Central memory CD8-positive, alpha-beta T cell (primary cell): Measurements from ENCODE around the gene SMARCD3.
A peak's percentile ranks its signal among the peaks of the same experiment; 100 is the strongest.

Experiments used
- ATAC-seq: fragments of 150-1000 bp; cut with Tn5 transposase; replicated peaks from 2 replicates; pipeline ENCODE4 v1.10.0; 2022; ENCODE audit warnings: mild to moderate bottlenecking, moderate FRiP score, moderate number of reproducible peaks; ENCODE audit not compliant: poor library complexity, severe bottlenecking; ENCODE audit errors: extremely low read depth
- DNase-seq, 2 donors: peaks; one replicate each; pipeline ENCODE4 v3.0.0; 2021; ENCODE audit warnings: low spot score in 2 of 2
- H3K27ac Mint-ChIP-seq: one replicate; pipeline ENCODE4 v1.8.0; 2022; ENCODE audit warnings: low read depth, mild to moderate bottlenecking, moderate library complexity, mixed read lengths
- H3K27me3 Mint-ChIP-seq: one replicate; pipeline ENCODE4 v1.8.0; 2022; ENCODE audit warnings: mixed read lengths
- H3K36me3 Mint-ChIP-seq: one replicate; pipeline ENCODE4 v1.8.0; 2022; ENCODE audit warnings: mild to moderate bottlenecking, moderate library complexity, mixed read lengths; ENCODE audit not compliant: insufficient read depth
- H3K4me1 Mint-ChIP-seq: one replicate; pipeline ENCODE4 v1.8.0; 2022; ENCODE audit warnings: mixed read lengths
- H3K4me3 Mint-ChIP-seq: one replicate; pipeline ENCODE4 v1.8.0; 2022; ENCODE audit warnings: mild to moderate bottlenecking, moderate library complexity, mixed read lengths
- H3K9me3 Mint-ChIP-seq: one replicate; pipeline ENCODE4 v1.8.0; 2022; ENCODE audit warnings: mixed read lengths

Gene SMARCD3

DNA sequence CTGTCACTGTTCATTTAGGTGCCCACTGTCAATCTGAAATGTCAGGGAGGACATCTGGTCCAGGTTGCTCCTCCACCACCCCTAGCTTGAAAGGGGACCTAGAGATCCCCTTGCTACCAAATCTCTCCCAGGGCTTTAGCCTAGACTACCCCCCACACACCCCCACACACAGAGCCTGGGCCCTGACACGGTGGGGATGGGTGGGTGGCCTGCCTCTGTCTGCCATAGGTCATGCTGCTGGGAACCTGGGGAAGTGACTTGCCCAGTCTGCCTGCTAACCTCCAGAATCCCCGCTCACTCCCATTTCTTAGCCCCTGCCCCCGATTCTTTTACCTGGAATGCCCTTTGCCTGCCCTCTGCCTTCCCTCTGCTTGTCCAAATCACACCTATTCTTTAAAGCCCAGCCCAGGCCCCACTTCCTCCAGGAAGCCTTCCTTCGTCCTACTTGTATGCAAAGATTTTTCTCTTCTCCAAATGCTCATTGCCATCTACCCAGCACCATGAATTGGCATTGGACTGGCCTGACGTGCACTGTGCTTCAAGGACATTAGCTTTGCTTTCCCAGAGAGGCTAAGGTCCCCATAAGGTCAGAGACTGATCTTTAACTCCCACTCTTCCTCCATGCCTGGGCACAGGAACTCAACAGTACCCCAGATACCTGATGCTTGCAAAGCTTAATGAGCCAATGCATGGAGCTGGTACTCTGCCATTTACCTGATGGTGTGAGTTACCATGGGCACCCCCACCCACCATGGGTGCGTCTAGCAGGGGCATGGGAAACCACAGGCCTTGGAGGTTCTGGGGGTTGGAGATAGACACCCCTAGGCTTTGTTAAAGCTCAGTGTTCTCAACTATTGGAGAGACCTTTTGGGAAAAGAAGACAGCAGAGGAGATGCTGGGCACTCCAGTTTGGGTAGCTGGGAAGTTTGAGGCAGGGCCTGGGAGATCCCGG is 2.0 kb upstream of the SMARCD3 start:
- Mint-ChIP-seq H3K36me3 (peaks cover 7% of the 10 kb centered on the region), H3K4me3 (peak overlapping the region; percentile 56), H3K9me3 (no peaks in the 10 kb centered on the region), H3K27ac (no peak overlapping the region), H3K27me3 (peaks cover 91% of the 10 kb centered on the region), H3K4me1 (peaks cover 41% of the 10 kb centered on the region)
- ATAC-seq (no peak), DNase-seq (no peak)

DNA sequence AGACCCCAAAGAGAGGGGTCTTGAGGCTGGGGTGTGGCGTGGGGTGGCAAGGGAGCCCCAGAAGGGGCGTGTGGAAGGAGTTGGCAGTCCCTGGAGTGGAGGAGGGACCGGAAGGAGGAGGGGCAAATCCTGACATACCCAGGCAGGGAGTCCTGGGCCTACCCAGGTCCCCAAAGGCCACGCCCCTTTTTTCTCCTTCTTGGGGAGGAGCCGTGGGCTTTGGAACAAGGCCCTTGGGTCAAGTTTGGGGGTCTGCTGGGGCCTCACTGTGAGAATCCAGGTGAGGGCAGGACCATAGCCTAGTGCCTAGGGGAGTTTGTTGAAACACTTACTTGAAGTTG is 1.2 kb upstream of the SMARCD3 start:
- peaks cover 43% of the 10 kb centered on the region for H3K4me1 Mint-ChIP-seq

DNA sequence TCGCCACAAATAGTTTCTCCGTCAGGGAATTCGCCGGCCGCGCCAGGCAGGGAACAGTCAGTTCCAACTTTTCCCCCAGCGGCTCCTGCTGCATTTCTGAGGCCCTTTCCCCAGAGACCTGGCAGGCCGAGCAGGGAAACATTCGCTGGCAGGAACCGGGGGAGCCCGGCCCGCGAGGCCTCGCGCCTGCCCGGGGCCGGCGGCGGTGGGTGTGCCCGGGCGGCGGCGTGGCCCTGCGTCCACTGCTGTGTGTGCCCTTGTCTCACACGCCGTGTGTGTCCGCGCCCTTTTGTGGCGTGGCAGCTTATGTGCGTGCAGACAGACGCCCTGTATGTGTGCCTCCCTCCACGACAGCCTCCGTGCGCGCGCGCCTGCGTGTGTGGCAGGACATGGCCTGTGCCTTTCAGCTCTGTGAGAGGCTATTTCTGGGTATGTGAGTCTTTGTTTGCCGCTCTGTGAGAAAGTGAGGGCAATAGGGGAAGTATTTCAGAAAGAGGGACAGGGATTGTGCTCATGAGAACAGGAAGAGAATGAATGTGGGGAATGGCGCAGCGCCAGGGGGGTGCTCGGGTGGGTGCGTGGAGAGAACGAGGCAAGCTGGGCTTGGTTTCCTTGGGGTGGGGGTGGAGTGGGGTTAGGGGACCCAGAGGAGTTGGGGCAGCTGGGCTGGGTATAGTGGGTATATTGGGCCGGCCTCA is 689 bp upstream of the SMARCD3 start:
- peaks cover 78% of the 10 kb centered on the region for H3K27me3 Mint-ChIP-seq
- no peak overlapping the region for H3K27ac Mint-ChIP-seq
- ATAC-seq: no peak

More for the DNA sequence above, 1.2 kb upstream of the SMARCD3 start:
- Mint-ChIP-seq H3K9me3 (no peaks in the 10 kb centered on the region), H3K36me3 (peaks cover 8% of the 10 kb centered on the region), H3K27ac (no peak overlapping the region), H3K4me3 (peak overlapping the region; percentile 56), H3K27me3 (peaks cover 83% of the 10 kb centered on the region)
- ATAC-seq: no peak
- DNase-seq: no peak

DNA sequence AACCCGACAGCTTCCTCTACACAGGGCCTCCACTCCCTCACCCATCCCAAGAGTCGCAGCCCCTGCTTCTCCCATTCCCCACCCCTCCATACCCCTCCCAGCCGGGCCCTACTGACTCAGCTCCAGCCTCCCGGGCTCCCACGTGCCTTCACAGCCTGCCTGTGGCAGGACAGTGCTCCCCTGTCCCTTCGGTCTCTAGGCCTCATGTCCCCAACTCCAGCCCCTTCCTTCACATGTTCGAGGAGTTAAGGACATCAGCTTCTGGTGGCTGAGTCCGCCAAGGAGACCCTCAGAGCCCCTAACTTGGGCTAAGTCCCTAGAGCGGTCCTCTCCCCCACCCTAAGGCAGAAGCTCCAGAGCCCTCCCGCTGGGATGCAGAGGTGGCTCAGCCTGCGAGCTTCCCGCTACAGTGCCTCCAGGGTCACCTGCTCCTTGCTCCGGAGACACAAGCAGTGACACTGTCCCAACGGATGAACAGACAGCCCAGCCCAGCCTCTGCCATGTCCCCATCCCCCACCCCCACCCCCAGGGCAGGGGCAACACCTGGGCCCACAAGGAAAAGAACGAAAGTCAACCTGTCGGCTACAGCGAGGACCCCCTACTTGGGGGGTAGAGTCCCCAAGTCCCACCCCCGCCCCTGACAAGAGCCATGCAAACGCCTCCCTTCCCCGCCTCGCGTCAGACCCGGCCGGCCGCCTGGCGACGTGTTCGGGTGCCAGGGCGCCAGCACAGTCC is 716 bp downstream of the SMARCD3 start:
- peaks cover 13% of the 10 kb centered on the region for H3K36me3 Mint-ChIP-seq
- H3K27ac Mint-ChIP-seq: no peak overlapping the region
- H3K27me3 Mint-ChIP-seq: peaks cover 67% of the 10 kb centered on the region
- ATAC-seq (no peak), DNase-seq (no peak)
- H3K4me3 Mint-ChIP-seq: peak overlapping the region; percentile 82
- no peaks in the 10 kb centered on the region for H3K9me3 Mint-ChIP-seq
- H3K4me1 Mint-ChIP-seq: peaks cover 61% of the 10 kb centered on the region

More for the DNA sequence above, 689 bp upstream of the SMARCD3 start:
- no peak for DNase-seq
- H3K9me3 Mint-ChIP-seq: no peaks in the 10 kb centered on the region
- H3K4me3 Mint-ChIP-seq: peak overlapping the region; percentile 82
- H3K4me1 Mint-ChIP-seq: peaks cover 48% of the 10 kb centered on the region
- H3K36me3 Mint-ChIP-seq: peaks cover 9% of the 10 kb centered on the region

DNA sequence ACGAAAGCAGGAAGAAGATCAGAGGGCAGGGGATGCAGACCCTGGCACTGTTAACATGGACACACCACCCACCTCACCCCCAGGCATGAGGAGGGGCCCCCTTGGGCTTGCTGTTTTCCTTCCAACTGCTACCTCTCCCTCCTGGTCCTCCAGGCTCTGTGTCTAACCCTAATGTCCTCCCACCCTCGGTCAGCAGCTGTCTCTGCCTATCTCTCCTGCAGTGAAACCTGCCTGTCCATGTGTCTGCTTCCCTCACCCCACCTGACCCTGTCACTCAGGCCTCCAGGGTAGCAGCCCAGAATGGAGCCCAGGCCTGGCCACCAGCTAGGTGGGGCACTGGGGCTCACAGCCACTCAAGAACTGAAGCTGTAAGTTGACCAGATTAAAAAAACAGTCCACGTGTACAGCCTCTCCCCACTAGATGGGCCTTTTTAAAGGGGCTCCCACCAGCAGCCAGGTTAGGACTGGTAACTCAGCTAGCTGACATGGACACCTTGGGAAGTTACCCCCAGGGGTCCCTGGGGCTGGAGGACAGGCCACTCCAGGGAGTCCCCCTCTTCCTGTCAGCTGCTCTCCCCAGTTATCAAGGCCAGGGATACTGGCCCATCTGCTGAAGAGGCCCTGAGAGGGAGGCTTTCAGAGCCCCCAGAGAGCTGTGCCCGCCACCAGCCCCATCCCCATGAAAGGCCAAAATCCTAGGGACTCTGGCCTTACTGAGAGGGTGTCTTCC is 1.5 kb downstream of the SMARCD3 start:
- Mint-ChIP-seq H3K27me3 (peaks cover 59% of the 10 kb centered on the region), H3K9me3 (no peaks in the 10 kb centered on the region), H3K27ac (no peak overlapping the region), H3K36me3 (peaks cover 11% of the 10 kb centered on the region), H3K4me3 (peak overlapping the region; percentile 82), H3K4me1 (peaks cover 53% of the 10 kb centered on the region)
- no peak for DNase-seq
- no peak for ATAC-seq

DNA sequence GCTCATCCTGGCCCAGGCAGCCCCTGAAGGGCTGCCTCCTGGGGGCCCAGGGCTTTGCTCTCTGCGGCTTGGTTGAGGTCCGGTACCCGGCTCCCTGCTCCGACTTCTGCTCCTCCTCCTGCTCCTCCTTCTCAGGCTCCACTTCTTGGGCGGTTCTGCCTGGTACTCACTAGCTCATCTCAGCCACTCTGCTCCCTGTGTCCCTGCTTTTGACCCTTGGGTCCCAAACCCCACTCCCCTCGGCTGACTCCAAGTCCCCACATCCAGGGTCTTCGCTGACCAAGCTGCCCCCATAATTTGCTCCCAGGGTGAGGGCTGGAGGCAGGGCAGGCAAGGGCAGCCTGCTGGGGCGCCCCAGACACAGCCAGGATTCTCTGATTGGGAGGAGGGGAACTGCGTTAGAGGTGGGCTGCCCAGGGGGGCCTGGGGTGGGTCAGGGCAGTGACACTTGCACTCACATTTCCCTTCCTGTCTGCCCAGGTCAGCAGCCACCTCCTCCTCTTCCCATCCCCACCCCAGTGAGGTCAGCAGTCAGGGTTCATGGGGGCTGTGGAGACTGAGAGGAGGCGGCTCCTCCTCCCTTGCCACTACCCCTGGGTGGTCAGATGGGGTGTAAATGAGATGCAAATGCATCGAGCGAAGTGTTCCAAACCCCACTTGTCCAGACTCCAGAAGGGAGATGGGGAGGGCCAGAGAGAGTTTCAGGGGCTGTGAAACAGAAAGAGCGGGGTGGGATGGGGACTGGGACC is 2.2 kb downstream of the SMARCD3 start:
- peaks cover 51% of the 10 kb centered on the region for H3K4me1 Mint-ChIP-seq

DNA sequence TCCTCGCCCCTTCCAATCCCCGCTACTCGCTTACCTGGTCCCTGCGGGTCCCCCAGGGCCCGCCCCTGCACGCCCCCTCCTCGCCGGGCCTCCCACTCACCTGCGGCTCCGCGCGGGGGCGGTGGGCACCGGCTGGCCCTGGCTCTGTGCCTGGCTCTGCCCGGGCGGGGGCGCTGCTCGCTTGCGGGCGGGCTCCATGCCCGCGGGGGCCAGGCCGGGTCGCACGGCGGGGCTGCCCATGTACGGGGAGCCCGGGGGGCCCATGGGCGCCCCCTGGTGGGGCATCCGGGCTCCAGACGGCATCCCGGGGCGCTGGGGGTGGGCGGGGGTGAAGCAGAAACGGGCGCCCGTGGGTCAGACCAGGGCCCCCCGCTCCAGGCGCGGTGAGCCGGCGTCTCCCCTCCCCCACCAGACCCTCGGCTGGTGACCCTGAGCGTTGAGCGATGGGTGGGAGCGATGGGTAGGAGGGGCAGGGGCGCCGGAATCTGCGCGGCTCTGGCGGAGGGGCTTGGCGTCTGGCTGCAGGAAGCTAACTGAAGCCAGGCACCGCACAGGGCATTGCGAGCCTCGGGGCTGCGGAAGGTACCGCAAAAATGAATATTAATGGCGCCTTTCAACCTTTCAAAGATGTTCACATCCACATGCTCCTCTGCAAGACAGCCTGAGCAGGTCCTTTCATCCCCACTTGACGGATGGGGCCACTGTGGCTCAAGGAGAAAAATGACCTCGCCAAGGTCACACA is 3.0 kb downstream of the SMARCD3 start:
- Mint-ChIP-seq H3K27ac (no peak overlapping the region), H3K9me3 (no peaks in the 10 kb centered on the region), H3K4me1 (peaks cover 46% of the 10 kb centered on the region), H3K36me3 (peaks cover 11% of the 10 kb centered on the region), H3K4me3 (peak overlapping the region; percentile 82), H3K27me3 (peaks cover 48% of the 10 kb centered on the region)
- DNase-seq (peak; percentile 40 to 54), ATAC-seq (peak; percentile 64)

More for the DNA sequence above, 2.2 kb downstream of the SMARCD3 start:
- Mint-ChIP-seq H3K9me3 (no peaks in the 10 kb centered on the region), H3K36me3 (peaks cover 12% of the 10 kb centered on the region), H3K27me3 (peaks cover 56% of the 10 kb centered on the region), H3K4me3 (peak overlapping the region; percentile 82), H3K27ac (no peak overlapping the region)
- ATAC-seq: no peak
- no peak for DNase-seq

DNA sequence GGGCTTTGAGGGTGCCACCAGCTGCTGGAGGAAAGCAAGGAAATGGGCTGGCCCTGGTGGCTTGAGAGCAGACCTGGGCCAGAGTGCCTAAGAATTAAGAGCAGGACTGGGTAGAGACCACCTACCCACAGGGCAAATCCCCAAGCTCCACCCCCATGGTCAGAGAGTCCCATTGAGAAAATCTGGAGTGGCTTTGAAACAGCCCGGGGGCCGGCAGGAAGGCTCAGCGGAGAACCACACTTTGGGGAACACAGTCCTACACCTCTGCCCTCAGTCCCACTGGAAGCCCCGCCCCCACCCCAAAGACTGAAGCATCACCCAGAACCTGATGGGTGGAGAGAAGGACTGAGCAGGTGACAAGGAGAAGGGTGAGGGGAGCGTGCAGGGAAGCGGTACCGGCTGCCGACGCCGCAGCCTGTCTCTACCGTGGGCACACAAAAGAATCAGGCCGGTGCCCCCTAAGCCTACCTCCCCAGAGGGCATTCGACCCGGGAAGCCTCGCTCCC is 3.6 kb downstream of the SMARCD3 start:
- DNase-seq (no peak), ATAC-seq (no peak)
- H3K27ac Mint-ChIP-seq: no peak overlapping the region
- H3K4me3 Mint-ChIP-seq: peak overlapping the region; percentile 70
- peaks cover 46% of the 10 kb centered on the region for H3K4me1 Mint-ChIP-seq
- H3K36me3 Mint-ChIP-seq: peaks cover 10% of the 10 kb centered on the region
- peaks cover 42% of the 10 kb centered on the region for H3K27me3 Mint-ChIP-seq
- H3K9me3 Mint-ChIP-seq: no peaks in the 10 kb centered on the region

DNA sequence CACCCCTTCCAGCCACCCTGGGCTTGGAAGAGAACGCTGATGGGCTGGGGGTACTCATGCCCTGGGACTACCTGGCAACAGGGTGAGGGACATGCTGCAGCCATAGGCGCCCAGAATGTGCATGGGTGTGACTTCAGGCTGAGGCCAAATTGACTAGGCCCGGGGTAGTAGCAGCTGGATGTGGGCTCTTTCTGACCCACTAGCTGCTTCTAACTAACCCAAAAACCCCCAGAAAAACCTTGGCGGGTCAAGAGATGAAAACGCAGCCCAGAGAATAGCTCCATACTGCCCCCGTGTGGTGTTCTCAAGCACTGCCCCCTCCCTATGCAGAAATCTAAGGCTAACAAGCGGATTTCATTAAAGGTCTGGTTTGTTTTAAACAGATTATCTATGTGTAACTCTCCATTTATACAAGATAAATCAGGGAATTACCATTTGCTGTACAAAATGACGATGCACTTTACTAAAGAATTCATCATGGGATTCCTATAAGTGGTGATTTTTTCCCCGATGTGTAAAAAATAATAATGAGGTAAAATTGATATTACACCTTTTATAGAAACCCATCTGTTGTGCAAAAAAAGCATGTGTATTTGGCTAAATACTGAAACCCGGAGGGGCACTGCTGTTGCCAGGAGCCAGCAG is 4.2 kb downstream of the SMARCD3 start:
- DNase-seq (no peak), ATAC-seq (no peak)
- Mint-ChIP-seq H3K27me3 (peaks cover 36% of the 10 kb centered on the region), H3K4me1 (peaks cover 44% of the 10 kb centered on the region), H3K27ac (no peak overlapping the region), H3K4me3 (peak overlapping the region; percentile 70), H3K9me3 (no peaks in the 10 kb centered on the region), H3K36me3 (peaks cover 15% of the 10 kb centered on the region)

DNA sequence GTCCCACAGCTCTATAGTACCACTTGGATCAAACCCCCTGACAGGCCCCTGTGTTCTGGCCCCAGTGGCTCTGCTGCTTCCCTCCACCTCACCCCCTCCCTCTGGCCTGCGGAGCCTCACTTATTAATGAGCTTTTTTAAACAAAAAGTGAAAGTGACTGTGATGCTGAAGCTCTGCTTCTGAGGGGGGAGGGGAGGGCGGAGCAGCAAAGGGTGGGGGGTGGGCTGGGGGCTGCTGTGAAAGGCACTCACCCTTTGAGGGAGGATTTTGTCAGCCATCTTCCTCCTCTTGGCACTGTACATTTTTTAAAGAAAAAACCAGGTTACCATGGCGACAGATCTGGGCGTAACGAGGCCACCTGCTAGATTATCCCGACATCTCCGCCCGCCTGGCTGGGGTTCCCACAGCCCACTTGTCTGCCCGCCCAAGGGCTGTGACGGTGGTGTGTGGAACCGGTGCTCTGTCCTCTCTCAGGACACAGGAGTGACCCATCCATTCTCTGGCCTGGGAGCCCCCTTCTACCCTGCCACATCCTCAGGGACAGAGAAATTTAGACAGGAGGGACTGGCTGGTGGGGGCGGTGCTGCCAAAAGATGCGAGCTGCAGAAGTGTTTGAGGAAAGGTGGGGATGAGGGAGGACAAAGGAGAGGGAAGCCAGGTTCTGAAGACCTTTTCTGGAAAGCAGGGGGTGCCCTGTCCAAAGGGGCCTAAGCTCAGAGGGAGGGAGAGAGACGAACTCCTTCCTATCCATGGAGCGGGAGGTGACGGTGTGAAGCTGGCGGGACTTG is 4.9 kb downstream of the SMARCD3 start:
- Mint-ChIP-seq H3K9me3 (no peaks in the 10 kb centered on the region), H3K27me3 (peaks cover 29% of the 10 kb centered on the region), H3K27ac (peak overlapping the region; percentile 65), H3K4me1 (peaks cover 40% of the 10 kb centered on the region), H3K36me3 (peaks cover 16% of the 10 kb centered on the region), H3K4me3 (peak overlapping the region; percentile 70)
- DNase-seq (no peak), ATAC-seq (peak; percentile 53)
